ENCODE measurements around the gene PPP2R5E. TPM values are rescaled to one million over a fixed set of nuclear protein-coding genes. Genes with fewer than 3 reads are reported as not detected.
A peak's percentile ranks its signal among the peaks of the same experiment; 100 is the strongest.

The PPP2R5E gene
- total and polyA plus RNA-seq, 10 of the 15 experiments (the other 5 are each of a cell fraction or from before 2014, with no cell fraction given), result 11.4 to 56.2 (median 22.7) TPM

DNA sequence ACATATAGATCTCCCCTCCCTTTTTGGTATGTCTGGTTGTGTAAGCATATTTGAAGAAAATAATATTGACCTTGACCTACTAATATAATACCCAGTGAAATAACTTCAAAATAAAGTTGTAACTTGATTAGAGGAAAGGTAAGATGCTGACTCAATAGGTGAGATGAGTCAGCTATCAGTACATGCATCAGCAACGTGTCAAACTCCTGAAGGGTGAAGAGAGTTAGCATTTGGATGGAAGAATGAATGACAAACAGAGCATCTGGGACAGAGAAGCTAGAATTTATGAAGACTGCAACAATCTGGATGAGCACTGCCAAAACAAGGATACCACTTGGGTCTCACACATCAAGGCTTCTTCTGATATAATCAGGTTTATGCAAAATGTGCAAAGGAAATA is 74.9 kb downstream of the PPP2R5E start (continued):
- 0 out of 2 replicates have a peak, but pooled peaks have one; percentile 23 for TF ChIP-seq EED (IDR thresholded peaks at IDR 0.05; ENCODE audit: low read depth)
- TF ChIP-seq TBL1XR1 (IDR thresholded peaks at IDR 0.05; ENCODE audit: low read depth, low read length), result no peak
- no peak for TF ChIP-seq RCOR1 (conservative IDR thresholded peaks at IDR 0.05; ENCODE audit: low read depth, low read length)
- no peak for TF ChIP-seq SUPT20H (IDR thresholded peaks at IDR 0.05; ENCODE audit: borderline replicate concordance, control insufficient read depth, low read depth, low read length)
- TF ChIP-seq NFYB (IDR thresholded peaks at IDR 0.05; ENCODE audit: insufficient read depth, low read depth, low read length), result no peak
- no peak for TF ChIP-seq SIN3A (IDR thresholded peaks at IDR 0.05; ENCODE audit: low read depth, low read length)
- TF ChIP-seq RAD21 (IDR thresholded peaks at IDR 0.05; ENCODE audit: insufficient read depth, low read depth, low read length), result no peak
- no peak for TF ChIP-seq ZNF207 (IDR thresholded peaks at IDR 0.05; ENCODE audit: borderline replicate concordance)
- no peak for TF ChIP-seq IKZF2 (IDR thresholded peaks at IDR 0.05)
- TF ChIP-seq, protein P1, sequence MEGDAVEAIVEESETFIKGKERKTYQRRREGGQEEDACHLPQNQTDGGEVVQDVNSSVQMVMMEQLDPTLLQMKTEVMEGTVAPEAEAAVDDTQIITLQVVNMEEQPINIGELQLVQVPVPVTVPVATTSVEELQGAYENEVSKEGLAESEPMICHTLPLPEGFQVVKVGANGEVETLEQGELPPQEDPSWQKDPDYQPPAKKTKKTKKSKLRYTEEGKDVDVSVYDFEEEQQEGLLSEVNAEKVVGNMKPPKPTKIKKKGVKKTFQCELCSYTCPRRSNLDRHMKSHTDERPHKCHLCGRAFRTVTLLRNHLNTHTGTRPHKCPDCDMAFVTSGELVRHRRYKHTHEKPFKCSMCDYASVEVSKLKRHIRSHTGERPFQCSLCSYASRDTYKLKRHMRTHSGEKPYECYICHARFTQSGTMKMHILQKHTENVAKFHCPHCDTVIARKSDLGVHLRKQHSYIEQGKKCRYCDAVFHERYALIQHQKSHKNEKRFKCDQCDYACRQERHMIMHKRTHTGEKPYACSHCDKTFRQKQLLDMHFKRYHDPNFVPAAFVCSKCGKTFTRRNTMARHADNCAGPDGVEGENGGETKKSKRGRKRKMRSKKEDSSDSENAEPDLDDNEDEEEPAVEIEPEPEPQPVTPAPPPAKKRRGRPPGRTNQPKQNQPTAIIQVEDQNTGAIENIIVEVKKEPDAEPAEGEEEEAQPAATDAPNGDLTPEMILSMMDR (IDR thresholded peaks at IDR 0.05 in 2 of 3, conservative IDR thresholded peaks at IDR 0.05 in 1 of 3; ENCODE audit: control insufficient read depth in 2 of 3, extremely low read depth in 1 of 3, insufficient read depth in 1 of 3, low read depth in 3 of 3, low read length in 3 of 3), result no peak
- TF ChIP-seq NFXL1 (IDR thresholded peaks at IDR 0.05; ENCODE audit: borderline replicate concordance), result no peak
- TF ChIP-seq ATF7 (IDR thresholded peaks at IDR 0.05; ENCODE audit: low read depth), result peak; percentile 50
- TF ChIP-seq MYB (IDR thresholded peaks at IDR 0.05; ENCODE audit: borderline replicate concordance, low read depth, low read length), result no peak
- TF ChIP-seq BACH1 (IDR thresholded peaks at IDR 0.05; ENCODE audit: borderline replicate concordance), result peak; percentile 88
- no peak for TF ChIP-seq TCF3 (IDR thresholded peaks at IDR 0.05; ENCODE audit: borderline replicate concordance, insufficient read depth, low read depth, low read length)
- no peak for TF ChIP-seq FOXK2 (IDR thresholded peaks at IDR 0.05)
- TF ChIP-seq EP300 (IDR thresholded peaks at IDR 0.05; ENCODE audit: borderline replicate concordance in 1 of 2, control insufficient read depth in 1 of 2, low read depth in 2 of 2, low read length in 2 of 2), result peak in 1 of 2 experiments; percentile 45; a peak in 1 of 4 replicates
- TF ChIP-seq EZH2 (IDR thresholded peaks at IDR 0.05; ENCODE audit: borderline replicate concordance, control insufficient read depth, low read depth, low read length), result no peak
- TF ChIP-seq, protein P2, sequence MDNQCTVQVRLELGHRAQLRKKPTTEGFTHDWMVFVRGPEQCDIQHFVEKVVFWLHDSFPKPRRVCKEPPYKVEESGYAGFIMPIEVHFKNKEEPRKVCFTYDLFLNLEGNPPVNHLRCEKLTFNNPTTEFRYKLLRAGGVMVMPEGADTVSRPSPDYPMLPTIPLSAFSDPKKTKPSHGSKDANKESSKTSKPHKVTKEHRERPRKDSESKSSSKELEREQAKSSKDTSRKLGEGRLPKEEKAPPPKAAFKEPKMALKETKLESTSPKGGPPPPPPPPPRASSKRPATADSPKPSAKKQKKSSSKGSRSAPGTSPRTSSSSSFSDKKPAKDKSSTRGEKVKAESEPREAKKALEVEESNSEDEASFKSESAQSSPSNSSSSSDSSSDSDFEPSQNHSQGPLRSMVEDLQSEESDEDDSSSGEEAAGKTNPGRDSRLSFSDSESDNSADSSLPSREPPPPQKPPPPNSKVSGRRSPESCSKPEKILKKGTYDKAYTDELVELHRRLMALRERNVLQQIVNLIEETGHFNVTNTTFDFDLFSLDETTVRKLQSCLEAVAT (IDR thresholded peaks at IDR 0.05), result no peak
- TF ChIP-seq, protein P3, sequence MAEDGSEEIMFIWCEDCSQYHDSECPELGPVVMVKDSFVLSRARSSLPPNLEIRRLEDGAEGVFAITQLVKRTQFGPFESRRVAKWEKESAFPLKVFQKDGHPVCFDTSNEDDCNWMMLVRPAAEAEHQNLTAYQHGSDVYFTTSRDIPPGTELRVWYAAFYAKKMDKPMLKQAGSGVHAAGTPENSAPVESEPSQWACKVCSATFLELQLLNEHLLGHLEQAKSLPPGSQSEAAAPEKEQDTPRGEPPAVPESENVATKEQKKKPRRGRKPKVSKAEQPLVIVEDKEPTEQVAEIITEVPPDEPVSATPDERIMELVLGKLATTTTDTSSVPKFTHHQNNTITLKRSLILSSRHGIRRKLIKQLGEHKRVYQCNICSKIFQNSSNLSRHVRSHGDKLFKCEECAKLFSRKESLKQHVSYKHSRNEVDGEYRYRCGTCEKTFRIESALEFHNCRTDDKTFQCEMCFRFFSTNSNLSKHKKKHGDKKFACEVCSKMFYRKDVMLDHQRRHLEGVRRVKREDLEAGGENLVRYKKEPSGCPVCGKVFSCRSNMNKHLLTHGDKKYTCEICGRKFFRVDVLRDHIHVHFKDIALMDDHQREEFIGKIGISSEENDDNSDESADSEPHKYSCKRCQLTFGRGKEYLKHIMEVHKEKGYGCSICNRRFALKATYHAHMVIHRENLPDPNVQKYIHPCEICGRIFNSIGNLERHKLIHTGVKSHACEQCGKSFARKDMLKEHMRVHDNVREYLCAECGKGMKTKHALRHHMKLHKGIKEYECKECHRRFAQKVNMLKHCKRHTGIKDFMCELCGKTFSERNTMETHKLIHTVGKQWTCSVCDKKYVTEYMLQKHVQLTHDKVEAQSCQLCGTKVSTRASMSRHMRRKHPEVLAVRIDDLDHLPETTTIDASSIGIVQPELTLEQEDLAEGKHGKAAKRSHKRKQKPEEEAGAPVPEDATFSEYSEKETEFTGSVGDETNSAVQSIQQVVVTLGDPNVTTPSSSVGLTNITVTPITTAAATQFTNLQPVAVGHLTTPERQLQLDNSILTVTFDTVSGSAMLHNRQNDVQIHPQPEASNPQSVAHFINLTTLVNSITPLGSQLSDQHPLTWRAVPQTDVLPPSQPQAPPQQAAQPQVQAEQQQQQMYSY (CRISPR knock-in tag; IDR thresholded peaks at IDR 0.05), result no peak
- TF ChIP-seq SPI1 (IDR thresholded peaks at IDR 0.05; ENCODE audit: borderline replicate concordance, insufficient read depth, low read depth, low read length), result no peak
- TF ChIP-seq MEF2B (IDR thresholded peaks at IDR 0.05; ENCODE audit: partially characterized antibody, poor library complexity, severe bottlenecking), result no peak
- TF ChIP-seq MYC (IDR thresholded peaks at IDR 0.05; ENCODE audit: insufficient read depth, insufficient read length, insufficient replicate concordance, low read length, severe bottlenecking), result no peak
- TF ChIP-seq TARDBP (IDR thresholded peaks at IDR 0.05; ENCODE audit: borderline replicate concordance), result no peak
- no peak for TF ChIP-seq DPF2 (IDR thresholded peaks at IDR 0.05)

Data from GM12878 (cell line).